Measurements from ENCODE around the gene DHH. TPM values are rescaled to one million over a fixed set of nuclear protein-coding genes. Genes with fewer than 3 reads are reported as not detected.

The DHH gene
- total and polyA plus RNA-seq, 10 of the 15 experiments (the other 5 are each of a cell fraction or from before 2014, with no cell fraction given) = 0.01 TPM; not detected in 9

- CTCF ChIA-PET = interaction anchor here (0.6 to 7.0 kb wide), 12 partner anchors 9 to 331 kb away, joined by 3 to 254 read pairs (median 6); partner anchors contain the start of genes DHH, LMBR1L, RHEBL1 and WNT1
- POLR2A ChIA-PET = interaction anchor here (0.6 kb wide), 1 partner anchor 58 kb away, joined by 4 read pairs; no protein-coding TSS in a partner anchor
- Histone ChIP-seq H4K20me1 (ENCODE audit: control insufficient read depth, insufficient read depth) (no peaks in the 10 kb centered on the region), H3K36me3 (ENCODE audit: control insufficient read depth in 2 of 2, insufficient read depth in 2 of 2, low read length in 1 of 2) (no peaks in the 10 kb centered on the region), H3K27me3 (replicated peaks in 1 of 2; ENCODE audit: control insufficient read depth in 2 of 2, insufficient read depth in 2 of 2, low read length in 1 of 2) (peaks cover 5 to 8% of the 10 kb centered on the region in 2 experiments; a peak in 3 of 4 replicates), H3K27ac (ENCODE audit: control insufficient read depth, insufficient read depth) (no peak overlapping the region), H3K4me1 (ENCODE audit: control insufficient read depth, insufficient read depth, low read length) (no peaks in the 10 kb centered on the region; the same call in 1 of the 2 replicates), H3K9ac (ENCODE audit: control insufficient read depth, insufficient read depth, low read length) (no peak overlapping the region), H3K4me3 (no peak overlapping the region), H3K4me2 (ENCODE audit: control insufficient read depth, insufficient read depth) (no peak overlapping the region), H3K79me2 (ENCODE audit: control insufficient read depth, insufficient read depth, low read length) (no peaks in the 10 kb centered on the region), H3K9me3 (replicated peaks; ENCODE audit: control insufficient read depth, insufficient read depth, low read length) (no peaks in the 10 kb centered on the region), H2AFZ (ENCODE audit: control insufficient read depth, low read depth, low read length) (no peak overlapping the region)
- RAD21 ChIA-PET (ENCODE audit: unreplicated experiment) = interaction anchor here (1.0 to 1.2 kb wide), 2 partner anchors 15 to 17 kb away, joined by 4 read pairs; partner anchors contain the start of gene RHEBL1
- SMC1A ChIA-PET (ENCODE audit: uncharacterized antibody, unreplicated experiment) = interaction anchor here (0.7 to 6.1 kb wide), 7 partner anchors 9 to 106 kb away, joined by 3 to 82 read pairs (median 4); partner anchors contain the start of gene DHH
- in situ Hi-C loops (cut with MboI) = no loop called here
- no TSS peak for BruUV-seq (replicated peaks)
- intact Hi-C loops (cut with micrococcal nuclease; ENCODE audit: unreplicated experiment) = no loop called here
- TF ChIP-seq RELA (IDR thresholded peaks at IDR 0.05; ENCODE audit: borderline replicate concordance, partially characterized antibody) = no peak
- no peak for TF ChIP-seq RUNX3 (IDR thresholded peaks at IDR 0.05; ENCODE audit: low read length)
- TF ChIP-seq MYB (IDR thresholded peaks at IDR 0.05; ENCODE audit: borderline replicate concordance, low read depth, low read length) = no peak
- TF ChIP-seq POLR2AphosphoS2 (IDR thresholded peaks at IDR 0.05; ENCODE audit: low read depth, low read length) = no peak
- no peak for TF ChIP-seq BMI1 (IDR thresholded peaks at IDR 0.05; ENCODE audit: borderline replicate concordance)
- TF ChIP-seq NR2C1 (IDR thresholded peaks at IDR 0.05) = no peak
- no peak for TF ChIP-seq CHD4 (IDR thresholded peaks at IDR 0.05)
- no peak for TF ChIP-seq RAD51 (IDR thresholded peaks at IDR 0.05)
- no peak for TF ChIP-seq FOS (IDR thresholded peaks at IDR 0.05; ENCODE audit: borderline replicate concordance, extremely low read depth, insufficient read length)
- no peak for TF ChIP-seq KDM1A (IDR thresholded peaks at IDR 0.05; ENCODE audit: borderline replicate concordance)
- TF ChIP-seq SREBF2 (IDR thresholded peaks at IDR 0.05; ENCODE audit: low read length) = no peak
- TF ChIP-seq BRCA1 (IDR thresholded peaks at IDR 0.05; ENCODE audit: low read depth, low read length) = no peak
- FAIRE-seq = no peak
- no peak for ATAC-seq
- WGBS (ENCODE audit: insufficient coverage, insufficient replicate concordance, low lambda C conversion rate, missing lambda C conversion rate) = 54% methylated on average over 3 of the region's 3 CpGs
- no peak for DNase-seq (ENCODE audit: low read depth, low spot score)
Measured at GRCh38 chr12:49084438-49084837, 10.2 kb downstream of the DHH start.
